MM.1S (cell line): Measurements from ENCODE around the gene ZYX.

Experiments
- DNase-seq: peaks from one replicate; pipeline ENCODE4 v3.0.0-alpha.2; 2015
- H2AFZ ChIP-seq: fragments of 300-600 bp; sonication (generic); 2 replicates; pipeline ENCODE4 v1.6.0; 2016; ENCODE audit warnings: antibody characterized with exemption, low read length
- H3F3A ChIP-seq: fragments of 300-600 bp; sonication (generic); 2 replicates; pipeline ENCODE4 v1.6.1; 2016; ENCODE audit warnings: mild to moderate bottlenecking, antibody characterized with exemption, low read length, moderate library complexity, mixed read lengths; ENCODE audit not compliant: insufficient read depth
- H3K27ac ChIP-seq: fragments of 300-600 bp; sonication (generic); 2 replicates; pipeline ENCODE4 v1.5.1; 2016; ENCODE audit warnings: mild to moderate bottlenecking, low read length
- H3K27me3 ChIP-seq: fragments of 300-600 bp; sonication (generic); replicated peaks from 2 replicates; pipeline ENCODE4 v1.6.0; 2016; ENCODE audit warnings: low read length; ENCODE audit not compliant: insufficient read depth
- H3K36me3 ChIP-seq: fragments of 300-600 bp; sonication (generic); replicated peaks from 2 replicates; pipeline ENCODE4 v1.6.1; 2016; ENCODE audit warnings: mild to moderate bottlenecking, low read length, mixed read lengths; ENCODE audit not compliant: insufficient read depth
- H3K4me1 ChIP-seq: fragments of 300-600 bp; sonication (generic); 2 replicates; pipeline ENCODE4 v1.6.1; 2016; ENCODE audit warnings: low read length, mixed read lengths
- H3K4me2 ChIP-seq: fragments of 300-600 bp; sonication (generic); 2 replicates; pipeline ENCODE4 v1.6.0; 2016; ENCODE audit warnings: low read depth, low read length
- H3K4me3 ChIP-seq: fragments of 300-600 bp; sonication (generic); 2 replicates; pipeline ENCODE4 v1.5.1; 2016; ENCODE audit warnings: low read length, mixed read lengths
- H3K79me2 ChIP-seq: fragments of 300-600 bp; sonication (generic); 2 replicates; pipeline ENCODE4 v1.6.1; 2016; ENCODE audit warnings: mixed run types, low read length, mixed read lengths
- H3K9ac ChIP-seq: fragments of 300-600 bp; sonication (generic); 2 replicates; pipeline ENCODE4 v1.6.1; 2016; ENCODE audit warnings: low read length, mixed read lengths
- H3K9me2 ChIP-seq: fragments of 300-600 bp; sonication (generic); replicated peaks from 2 replicates; pipeline ENCODE4 v1.6.1; 2016; ENCODE audit warnings: mild to moderate bottlenecking, low read length, mixed read lengths; ENCODE audit not compliant: insufficient read depth
- H3K9me3 ChIP-seq: fragments of 300-600 bp; sonication (generic); replicated peaks from 2 replicates; pipeline ENCODE4 v1.6.1; 2016; ENCODE audit warnings: mild to moderate bottlenecking, low read length, mixed read lengths; ENCODE audit not compliant: insufficient read depth
- H4K20me1 ChIP-seq: fragments of 300-600 bp; sonication (generic); 2 replicates; pipeline ENCODE4 v1.6.1; 2016; ENCODE audit warnings: mild to moderate bottlenecking, low read length, moderate library complexity, mixed read lengths; ENCODE audit not compliant: insufficient read depth
- EZH2 ChIP-seq: fragments of 300-600 bp; sonication (generic); optimal IDR thresholded peaks from 2 replicates; pipeline ENCODE3; 2017; ENCODE audit warnings: low read depth, mild to moderate bottlenecking, antibody characterized with exemption, low read length, mixed read lengths
- EZH2phosphoT487 ChIP-seq: fragments of 300-600 bp; sonication (generic); IDR thresholded peaks from 2 replicates; pipeline ENCODE4 v1.6.1; 2018; ENCODE audit warnings: antibody characterized with exemption, low read length
- TF ChIP-seq, protein P1 (sequence below): fragments of 300-600 bp; sonication (generic); IDR thresholded peaks from 2 replicates; pipeline ENCODE4 v1.5.1; 2016; ENCODE audit warnings: antibody characterized with exemption, low read length, mixed read lengths

ZYX gene

DNA sequence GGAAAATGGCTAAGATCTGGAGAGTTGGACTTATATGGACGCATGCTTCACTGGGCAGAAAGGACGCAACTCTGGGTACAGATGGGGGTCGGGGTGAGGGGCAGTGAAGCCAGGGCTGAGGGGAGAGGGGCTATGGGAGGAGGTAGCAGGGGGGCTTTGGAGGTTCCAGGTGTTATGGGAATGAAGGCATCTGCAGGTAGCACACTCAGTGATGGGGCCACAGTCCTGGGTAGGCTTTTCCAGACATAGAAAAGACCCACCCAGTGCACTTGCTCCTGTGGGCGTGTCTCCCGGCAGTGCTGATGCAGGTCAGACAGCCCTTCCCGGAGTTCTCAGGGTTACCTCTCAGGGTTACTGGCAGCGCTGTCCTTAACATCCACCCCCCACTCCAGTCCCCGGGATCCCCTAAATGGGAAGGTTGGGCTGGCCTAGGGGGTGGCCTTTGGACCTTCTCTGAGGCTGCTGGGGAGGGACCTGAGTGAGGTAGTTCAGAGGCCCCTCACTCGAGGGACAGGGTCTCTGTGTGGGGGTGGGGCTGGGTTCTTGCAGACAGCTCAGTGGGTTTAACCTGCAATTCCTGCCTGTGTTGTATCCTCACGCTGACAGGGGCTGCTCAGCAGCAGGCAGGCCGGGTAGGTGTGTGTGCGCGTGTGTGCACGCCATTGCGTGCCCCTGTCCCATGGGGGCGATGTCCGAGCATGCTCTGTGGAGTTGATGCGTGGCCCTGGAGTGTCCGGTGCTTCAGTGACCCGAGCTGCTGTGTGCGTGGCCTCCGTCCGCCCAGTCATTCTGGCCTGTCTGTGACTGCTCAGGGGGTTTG lies 6.2 kb downstream of the ZYX start:
- Histone ChIP-seq H3K9ac (no peak overlapping the region), H3K9me3 (no peaks in the 10 kb centered on the region), H3K27me3 (no peaks in the 10 kb centered on the region), H3K27ac (no peak overlapping the region), H3K4me2 (no peak overlapping the region), H3K4me3 (no peak overlapping the region), H3K79me2 (no peaks in the 10 kb centered on the region), H3K36me3 (no peaks in the 10 kb centered on the region), H3F3A (no peaks in the 10 kb centered on the region), H3K9me2 (no peaks in the 10 kb centered on the region), H4K20me1 (no peaks in the 10 kb centered on the region), H3K4me1 (no peaks in the 10 kb centered on the region), H2AFZ (no peak overlapping the region)
- TF ChIP-seq, protein P1, sequence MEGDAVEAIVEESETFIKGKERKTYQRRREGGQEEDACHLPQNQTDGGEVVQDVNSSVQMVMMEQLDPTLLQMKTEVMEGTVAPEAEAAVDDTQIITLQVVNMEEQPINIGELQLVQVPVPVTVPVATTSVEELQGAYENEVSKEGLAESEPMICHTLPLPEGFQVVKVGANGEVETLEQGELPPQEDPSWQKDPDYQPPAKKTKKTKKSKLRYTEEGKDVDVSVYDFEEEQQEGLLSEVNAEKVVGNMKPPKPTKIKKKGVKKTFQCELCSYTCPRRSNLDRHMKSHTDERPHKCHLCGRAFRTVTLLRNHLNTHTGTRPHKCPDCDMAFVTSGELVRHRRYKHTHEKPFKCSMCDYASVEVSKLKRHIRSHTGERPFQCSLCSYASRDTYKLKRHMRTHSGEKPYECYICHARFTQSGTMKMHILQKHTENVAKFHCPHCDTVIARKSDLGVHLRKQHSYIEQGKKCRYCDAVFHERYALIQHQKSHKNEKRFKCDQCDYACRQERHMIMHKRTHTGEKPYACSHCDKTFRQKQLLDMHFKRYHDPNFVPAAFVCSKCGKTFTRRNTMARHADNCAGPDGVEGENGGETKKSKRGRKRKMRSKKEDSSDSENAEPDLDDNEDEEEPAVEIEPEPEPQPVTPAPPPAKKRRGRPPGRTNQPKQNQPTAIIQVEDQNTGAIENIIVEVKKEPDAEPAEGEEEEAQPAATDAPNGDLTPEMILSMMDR, result no peak
- TF ChIP-seq EZH2 (no peak), EZH2phosphoT487 (no peak)
- no peak for DNase-seq

DNA sequence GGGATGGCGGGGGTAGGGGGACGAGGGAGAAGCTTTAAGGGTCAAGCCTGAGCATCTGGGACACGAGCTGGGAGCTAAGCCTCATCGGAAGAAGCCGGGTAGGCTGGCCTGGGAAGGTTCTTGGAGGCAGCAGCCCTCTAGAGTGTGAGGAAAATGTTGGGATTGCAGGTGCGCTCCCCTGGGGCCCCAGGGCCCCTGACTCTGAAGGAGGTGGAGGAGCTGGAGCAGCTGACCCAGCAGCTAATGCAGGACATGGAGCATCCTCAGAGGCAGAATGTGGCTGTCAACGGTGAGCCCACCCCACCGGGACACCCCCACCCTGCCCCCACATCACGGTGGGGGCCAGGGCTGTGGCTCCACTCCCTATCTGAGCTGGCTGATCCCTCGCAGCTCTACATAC lies 6.9 kb downstream of the ZYX start:
- DNase-seq, result no peak
- Histone ChIP-seq H3K4me2 (no peak overlapping the region), H3K9ac (no peak overlapping the region), H3F3A (no peaks in the 10 kb centered on the region), H2AFZ (no peak overlapping the region), H3K36me3 (no peaks in the 10 kb centered on the region), H3K79me2 (no peaks in the 10 kb centered on the region), H3K9me2 (no peaks in the 10 kb centered on the region), H3K27ac (no peak overlapping the region), H3K4me3 (no peak overlapping the region), H3K4me1 (no peaks in the 10 kb centered on the region), H3K27me3 (no peaks in the 10 kb centered on the region), H3K9me3 (no peaks in the 10 kb centered on the region), H4K20me1 (no peaks in the 10 kb centered on the region)
- no peak for TF ChIP-seq EZH2
- TF ChIP-seq, protein P1, result no peak
- TF ChIP-seq EZH2phosphoT487, result no peak

DNA sequence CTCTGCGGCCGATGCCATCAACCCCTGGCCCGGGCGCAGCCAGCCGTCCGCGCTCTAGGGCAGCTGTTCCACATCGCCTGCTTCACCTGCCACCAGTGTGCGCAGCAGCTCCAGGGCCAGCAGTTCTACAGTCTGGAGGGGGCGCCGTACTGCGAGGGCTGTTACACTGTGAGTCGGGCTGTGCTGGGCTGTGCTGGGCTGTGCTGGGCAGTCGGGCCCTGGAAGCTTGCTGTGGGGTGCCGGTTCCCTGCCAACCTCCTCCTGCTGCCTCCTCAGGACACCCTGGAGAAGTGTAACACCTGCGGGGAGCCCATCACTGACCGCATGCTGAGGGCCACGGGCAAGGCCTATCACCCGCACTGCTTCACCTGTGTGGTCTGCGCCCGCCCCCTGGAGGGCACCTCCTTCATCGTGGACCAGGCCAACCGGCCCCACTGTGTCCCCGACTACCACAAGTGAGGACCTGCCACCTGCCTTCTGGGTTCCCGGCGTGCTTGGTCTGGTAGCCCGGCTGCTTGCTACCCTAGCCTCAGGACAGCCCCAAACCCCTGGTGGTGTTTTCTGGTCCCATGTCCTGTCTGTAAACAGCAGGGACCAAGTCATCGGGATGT lies 7.5 kb downstream of the ZYX start:
- Histone ChIP-seq H3F3A (no peaks in the 10 kb centered on the region), H3K9ac (no peak overlapping the region), H4K20me1 (no peaks in the 10 kb centered on the region), H3K79me2 (no peaks in the 10 kb centered on the region), H3K4me2 (no peak overlapping the region), H2AFZ (no peak overlapping the region), H3K4me3 (no peak overlapping the region), H3K9me2 (no peaks in the 10 kb centered on the region), H3K27me3 (no peaks in the 10 kb centered on the region), H3K36me3 (no peaks in the 10 kb centered on the region), H3K4me1 (no peaks in the 10 kb centered on the region), H3K9me3 (no peaks in the 10 kb centered on the region), H3K27ac (no peak overlapping the region)
- no peak for DNase-seq
- no peak for TF ChIP-seq EZH2phosphoT487
- TF ChIP-seq EZH2, result no peak
- TF ChIP-seq, protein P1, result no peak
